OCI-LY7 (cell line): ENCODE data around the gene SELPLG. TPM values are rescaled to one million over a fixed set of nuclear protein-coding genes. Genes with fewer than 3 reads are reported as not detected.
A peak's percentile ranks its signal among the peaks of the same experiment; 100 is the strongest.

ENCODE experiments used
- BruUV-seq: library from RNA; stranded (reverse); fragments of 400-500 nt; replicated peaks from 2 replicates; lab custom pipeline; 2021; lab: Mats Ljungman, UMichigan
- CTCF ChIA-PET: fragments of 300-600 bp; sonication (Branson Sonifier 250); formaldehyde crosslinking; loops from one replicate; lab custom pipeline; 2022; ENCODE audit warnings: antibody characterized with exemption; ENCODE audit not compliant: unreplicated experiment; lab: Charles Lee
- POLR2A ChIA-PET: fragments of 300-600 bp; sonication (Branson Sonifier 250); formaldehyde crosslinking; loops from one replicate; lab custom pipeline; 2022; ENCODE audit warnings: antibody characterized with exemption; lab: Charles Lee
- DNase-seq: peaks from one replicate; pipeline ENCODE4 v3.0.0-alpha.2; 2015; ENCODE audit warnings: low spot score
- H2AFZ ChIP-seq: fragments of 200-600 bp; sonication (generic), shearing (Covaris generic); 2 replicates; pipeline ENCODE4 v1.6.1; 2014; ENCODE audit warnings: mild to moderate bottlenecking, antibody characterized with exemption, low read length, moderate library complexity
- H3K27ac ChIP-seq: fragments of 200-600 bp; sonication (generic); 2 replicates; pipeline ENCODE4 v1.5.1; 2014; ENCODE audit warnings: mixed run types, low read depth, mild to moderate bottlenecking, moderate library complexity, low read length, inconsistent platforms; ENCODE audit not compliant: poor library complexity, severe bottlenecking
- H3K36me3 ChIP-seq: fragments of 200-600 bp; sonication (generic); 2 replicates; pipeline ENCODE4 v1.6.1; 2014; ENCODE audit warnings: mild to moderate bottlenecking, antibody characterized with exemption, low read length, moderate library complexity, mixed read lengths; ENCODE audit not compliant: insufficient read depth
- H3K4me1 ChIP-seq: fragments of 200-600 bp; sonication (generic); 2 replicates; pipeline ENCODE4 v1.5.1; 2014; ENCODE audit warnings: mild to moderate bottlenecking, low read length; ENCODE audit not compliant: insufficient read depth, poor library complexity, severe bottlenecking
- H3K4me2 ChIP-seq: fragments of 200-600 bp; sonication (generic); 2 replicates; pipeline ENCODE4 v1.6.1; 2014; ENCODE audit warnings: mild to moderate bottlenecking, low read length
- H3K4me3 ChIP-seq: fragments of 200-600 bp; sonication (generic); 2 replicates; pipeline ENCODE4 v1.5.1; 2014; ENCODE audit warnings: mild to moderate bottlenecking, low read depth, low read length; ENCODE audit not compliant: poor library complexity, severe bottlenecking
- H3K79me2 ChIP-seq: fragments of 200-600 bp; sonication (generic); 2 replicates; pipeline ENCODE4 v1.6.1; 2016; ENCODE audit warnings: low read depth, mild to moderate bottlenecking, low read length, moderate library complexity, mixed read lengths; ENCODE audit not compliant: insufficient read depth
- H3K9me2 ChIP-seq: fragments of 200-600 bp; sonication (generic); 2 replicates; pipeline ENCODE4 v1.6.1; 2016; ENCODE audit warnings: mild to moderate bottlenecking, low read length, mixed read lengths; ENCODE audit not compliant: insufficient read depth
- H3K9me3 ChIP-seq: fragments of 200-600 bp; sonication (generic); 2 replicates; pipeline ENCODE4 v1.6.1; 2014; ENCODE audit warnings: mild to moderate bottlenecking, mixed run types, low read length, mixed read lengths
- H4K20me1 ChIP-seq: fragments of 200-600 bp; sonication (generic); 2 replicates; pipeline ENCODE4 v1.6.1; 2014; ENCODE audit warnings: mild to moderate bottlenecking, antibody characterized with exemption, low read length, moderate library complexity, mixed read lengths; ENCODE audit not compliant: insufficient read depth
- EZH2phosphoT487 ChIP-seq: fragments of 200-600 bp; sonication (generic); IDR thresholded peaks from 2 replicates; pipeline ENCODE4 v1.6.1; 2018; ENCODE audit warnings: low read depth, borderline replicate concordance, mild to moderate bottlenecking, mixed run types, antibody characterized with exemption, low read length, moderate library complexity, mixed read lengths
- intact Hi-C: fragments of 100-400 bp; cut with micrococcal nuclease; formaldehyde crosslinking; loops from one replicate; pipeline ENCODE4 v1.10.0; 2022; ENCODE audit not compliant: unreplicated experiment
- total RNA-seq, 2 experiments: library from RNA; depleted of rRNA in 1 of 2; stranded (reverse); fragments of >200 nt in 1 of 2; shearing (Covaris generic) in 1 of 2; gene quantifications; 2 replicates each; pipeline ENCODE4 v1.2.3, GENCODE V29; 2014 to 2022
- TF ChIP-seq, protein P1 (sequence below): fragments of 200-600 bp; sonication (generic); conservative IDR thresholded peaks from 2 replicates; pipeline ENCODE4 v1.5.1; 2014; ENCODE audit warnings: mild to moderate bottlenecking, antibody characterized with exemption, low read length, moderate library complexity, mixed read lengths

The SELPLG gene
- total RNA-seq, 2 experiments from 2014 or later, result 20.0 to 21.0 TPM

DNA sequence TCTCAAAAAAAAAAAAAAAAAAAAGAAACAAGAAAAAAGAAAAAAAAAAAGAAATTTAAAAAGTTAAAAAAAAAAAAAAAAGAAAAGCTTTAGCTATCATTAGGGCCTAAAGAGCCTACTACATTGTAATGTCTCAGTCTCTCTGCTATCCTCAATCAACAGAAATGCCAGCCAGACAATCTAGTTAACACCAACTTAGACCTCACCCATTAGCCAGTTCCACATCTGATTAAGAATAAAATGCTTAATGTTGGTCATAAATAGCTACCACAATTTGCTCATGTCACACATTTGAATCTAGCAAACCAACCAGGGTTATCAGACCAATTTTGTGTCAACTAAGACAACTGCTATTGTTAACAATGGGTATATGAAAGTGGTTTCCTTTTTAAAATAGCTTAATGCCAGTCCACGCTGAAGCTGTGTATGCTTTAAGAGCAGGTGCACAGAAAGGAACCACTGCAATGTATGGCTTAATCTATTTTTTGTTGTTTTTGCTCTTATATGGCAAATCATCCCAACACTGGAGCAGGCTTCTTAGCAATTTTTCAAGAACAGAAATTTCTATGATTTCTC, 45.5 kb upstream of the SELPLG start:
- Histone ChIP-seq H3K4me2 (peak overlapping the region; percentile 31), H4K20me1 (no peaks in the 10 kb centered on the region; the same call in 1 of the 2 replicates), H3K4me1 (peaks cover 11% of the 10 kb centered on the region), H3K79me2 (peaks cover 46% of the 10 kb centered on the region; the same call in 1 of the 2 replicates), H3K9me3 (no peaks in the 10 kb centered on the region), H3K36me3 (peaks cover 23% of the 10 kb centered on the region), H3K9me2 (no peaks in the 10 kb centered on the region), H2AFZ (no peak overlapping the region), H3K4me3 (no peak overlapping the region), H3K27ac (peak overlapping the region; percentile 29)
- POLR2A ChIA-PET, result interaction anchor here (0.6 to 3.0 kb wide), 13 partner anchors 10 to 236 kb away, joined by 3 to 27 read pairs (median 4); no protein-coding TSS in a partner anchor
- intact Hi-C loops, result no loop called here
- no peak for TF ChIP-seq EZH2phosphoT487
- TF ChIP-seq, protein P1, sequence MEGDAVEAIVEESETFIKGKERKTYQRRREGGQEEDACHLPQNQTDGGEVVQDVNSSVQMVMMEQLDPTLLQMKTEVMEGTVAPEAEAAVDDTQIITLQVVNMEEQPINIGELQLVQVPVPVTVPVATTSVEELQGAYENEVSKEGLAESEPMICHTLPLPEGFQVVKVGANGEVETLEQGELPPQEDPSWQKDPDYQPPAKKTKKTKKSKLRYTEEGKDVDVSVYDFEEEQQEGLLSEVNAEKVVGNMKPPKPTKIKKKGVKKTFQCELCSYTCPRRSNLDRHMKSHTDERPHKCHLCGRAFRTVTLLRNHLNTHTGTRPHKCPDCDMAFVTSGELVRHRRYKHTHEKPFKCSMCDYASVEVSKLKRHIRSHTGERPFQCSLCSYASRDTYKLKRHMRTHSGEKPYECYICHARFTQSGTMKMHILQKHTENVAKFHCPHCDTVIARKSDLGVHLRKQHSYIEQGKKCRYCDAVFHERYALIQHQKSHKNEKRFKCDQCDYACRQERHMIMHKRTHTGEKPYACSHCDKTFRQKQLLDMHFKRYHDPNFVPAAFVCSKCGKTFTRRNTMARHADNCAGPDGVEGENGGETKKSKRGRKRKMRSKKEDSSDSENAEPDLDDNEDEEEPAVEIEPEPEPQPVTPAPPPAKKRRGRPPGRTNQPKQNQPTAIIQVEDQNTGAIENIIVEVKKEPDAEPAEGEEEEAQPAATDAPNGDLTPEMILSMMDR, result no peak
- CTCF ChIA-PET, result interaction anchor here (0.5 to 1.3 kb wide), 4 partner anchors 12 to 43 kb away, joined by 3 to 11 read pairs (median 4); no protein-coding TSS in a partner anchor
- no TSS peak for BruUV-seq
- DNase-seq, result peak; percentile 36

DNA sequence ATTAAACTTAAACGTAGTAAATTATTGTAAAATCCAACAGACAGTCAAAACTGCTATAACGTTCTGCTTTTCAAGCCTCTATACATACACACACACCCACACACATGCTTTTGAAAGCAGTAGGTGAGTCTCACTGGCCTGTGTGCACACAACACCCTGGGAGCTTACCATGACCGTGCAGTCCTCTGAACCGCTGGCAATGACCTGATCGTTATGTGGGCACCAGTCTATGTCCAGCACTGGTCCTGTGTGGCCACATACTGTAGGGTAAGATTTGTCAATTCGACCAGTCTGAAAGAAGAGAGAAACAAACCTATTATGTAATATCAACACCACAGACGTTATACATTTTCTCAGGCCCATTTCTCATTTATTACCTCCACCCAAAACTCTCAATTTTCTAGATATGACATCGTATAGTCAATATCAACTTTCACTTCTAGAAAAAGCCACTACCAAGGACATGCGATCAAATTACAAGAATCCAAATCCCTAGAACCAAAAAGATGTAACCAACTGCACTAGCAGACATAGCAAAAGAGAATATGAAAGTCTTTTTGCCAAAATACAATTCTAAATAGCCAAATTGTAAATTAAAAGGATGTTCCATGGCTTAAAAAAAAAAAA, 44.5 kb upstream of the SELPLG start:
- H3K79me2 ChIP-seq, result peaks cover 38% of the 10 kb centered on the region; the same call in 1 of the 2 replicates
- TF ChIP-seq, protein P1, result no peak
- TF ChIP-seq EZH2phosphoT487, result no peak
- no peak overlapping the region for H3K4me2 ChIP-seq
- no TSS peak for BruUV-seq
- H3K36me3 ChIP-seq, result peaks cover 27% of the 10 kb centered on the region
- H3K4me1 ChIP-seq, result peaks cover 11% of the 10 kb centered on the region
- H3K27ac ChIP-seq, result no peak overlapping the region
- CTCF ChIA-PET, result interaction anchor here (1.3 kb wide), 1 partner anchor 14 kb away, joined by 6 read pairs; no protein-coding TSS in a partner anchor
- H3K9me2 ChIP-seq, result no peaks in the 10 kb centered on the region
- DNase-seq, result no peak
- H4K20me1 ChIP-seq, result no peaks in the 10 kb centered on the region; the same call in 1 of the 2 replicates
- POLR2A ChIA-PET, result interaction anchor here (0.6 to 3.0 kb wide), 4 partner anchors 9 to 99 kb away, joined by 5 to 27 read pairs (median 14); no protein-coding TSS in a partner anchor
- no peak overlapping the region for H2AFZ ChIP-seq
- intact Hi-C loops, result no loop called here
- H3K9me3 ChIP-seq, result no peaks in the 10 kb centered on the region
- H3K4me3 ChIP-seq, result no peak overlapping the region
